ENCODE measurements around the gene C2orf74. TPM values are rescaled to one million over a fixed set of nuclear protein-coding genes. Genes with fewer than 3 reads are reported as not detected.

The C2orf74 gene
- total and polyA plus RNA-seq, 2 experiments from 2014 or later: 5.7 to 21.5 TPM

- TF ChIP-seq REST (IDR thresholded peaks at IDR 0.05; ENCODE audit: unreplicated experiment): no peak
- TF ChIP-seq CTCF (conservative IDR thresholded peaks at IDR 0.05; ENCODE audit: low read depth in 2 of 2): no peak
- no peak for TF ChIP-seq POLR2AphosphoS5 (IDR thresholded peaks at IDR 0.05; ENCODE audit: low read depth)
- TF ChIP-seq STAT1 (IDR thresholded peaks at IDR 0.05; ENCODE audit: unreplicated experiment): no peak
- TF ChIP-seq CREB1 (CRISPR knock-in tag; IDR thresholded peaks at IDR 0.05; ENCODE audit: low read depth): no peak
- TF ChIP-seq NANOG (IDR thresholded peaks at IDR 0.05; ENCODE audit: borderline replicate concordance): no peak
Observed at GRCh38 chr2:61138859-61139258, 23.1 kb upstream of the C2orf74 start (continued).

GRCh38 chr2:61141151-61141550, 20.8 kb upstream of the C2orf74 start:
- Histone ChIP-seq H3K36me3 (ENCODE audit: insufficient read depth) (no peaks in the 10 kb centered on the region), H3K4me1 (ENCODE audit: insufficient read depth) (no peaks in the 10 kb centered on the region), H4K20me1 (replicated peaks; ENCODE audit: insufficient read depth) (no peaks in the 10 kb centered on the region), H3K27ac (ENCODE audit: low read depth) (no peak overlapping the region), H3K27me3 (ENCODE audit: insufficient read depth) (no peaks in the 10 kb centered on the region), H3K4me3 (no peak overlapping the region), H3F3A (replicated peaks; ENCODE audit: low read depth) (no peaks in the 10 kb centered on the region; the same call in 1 of the 2 replicates), H3K4me2 (no peak overlapping the region), H2AFZ (no peak overlapping the region), H3K79me2 (replicated peaks; ENCODE audit: insufficient read depth) (no peaks in the 10 kb centered on the region), H3K9me2 (ENCODE audit: insufficient read depth) (peaks cover 4% of the 10 kb centered on the region)
- H3K9me3 Mint-ChIP-seq: peaks cover 4% of the 10 kb centered on the region; the same call in 1 of the 3 replicates
- H3K4me1 Mint-ChIP-seq: 0 out of 3 replicates have a peak, but pooled peaks cover 5% of the 10 kb centered on the region
- H3K36me3 Mint-ChIP-seq (ENCODE audit: low read depth): peaks cover 3% of the 10 kb centered on the region; the same call in 1 of the 3 replicates
- H3K4me3 Mint-ChIP-seq: no peak overlapping the region
- ATAC-seq (no peak), DNase-seq (ENCODE audit: low spot score) (no peak)
- H3K27ac Mint-ChIP-seq: no peak overlapping the region
- H3K27me3 Mint-ChIP-seq (ENCODE audit: insufficient read depth, low read depth, poor library complexity): peaks cover 7% of the 10 kb centered on the region
- no peak for TF ChIP-seq REST (IDR thresholded peaks at IDR 0.05; ENCODE audit: unreplicated experiment)
- TF ChIP-seq EZH2 (IDR thresholded peaks at IDR 0.05; ENCODE audit: low read depth, unreplicated experiment): no peak
- no peak for TF ChIP-seq POLR2AphosphoS5 (IDR thresholded peaks at IDR 0.05; ENCODE audit: low read depth)
- TF ChIP-seq CTCF (conservative IDR thresholded peaks at IDR 0.05; ENCODE audit: low read depth in 2 of 2): no peak
- no peak for TF ChIP-seq ETS1 (IDR thresholded peaks at IDR 0.05)
- TF ChIP-seq CREB1 (CRISPR knock-in tag; IDR thresholded peaks at IDR 0.05; ENCODE audit: low read depth): no peak

Measured in GM23338 (cell line).